ENCODE data around the gene MBNL2. TPM values are rescaled to one million over a fixed set of nuclear protein-coding genes. Genes with fewer than 3 reads are reported as not detected.

Gene MBNL2
- total RNA-seq, 1 experiment from 2014 or later = 62.8 TPM

DNA sequence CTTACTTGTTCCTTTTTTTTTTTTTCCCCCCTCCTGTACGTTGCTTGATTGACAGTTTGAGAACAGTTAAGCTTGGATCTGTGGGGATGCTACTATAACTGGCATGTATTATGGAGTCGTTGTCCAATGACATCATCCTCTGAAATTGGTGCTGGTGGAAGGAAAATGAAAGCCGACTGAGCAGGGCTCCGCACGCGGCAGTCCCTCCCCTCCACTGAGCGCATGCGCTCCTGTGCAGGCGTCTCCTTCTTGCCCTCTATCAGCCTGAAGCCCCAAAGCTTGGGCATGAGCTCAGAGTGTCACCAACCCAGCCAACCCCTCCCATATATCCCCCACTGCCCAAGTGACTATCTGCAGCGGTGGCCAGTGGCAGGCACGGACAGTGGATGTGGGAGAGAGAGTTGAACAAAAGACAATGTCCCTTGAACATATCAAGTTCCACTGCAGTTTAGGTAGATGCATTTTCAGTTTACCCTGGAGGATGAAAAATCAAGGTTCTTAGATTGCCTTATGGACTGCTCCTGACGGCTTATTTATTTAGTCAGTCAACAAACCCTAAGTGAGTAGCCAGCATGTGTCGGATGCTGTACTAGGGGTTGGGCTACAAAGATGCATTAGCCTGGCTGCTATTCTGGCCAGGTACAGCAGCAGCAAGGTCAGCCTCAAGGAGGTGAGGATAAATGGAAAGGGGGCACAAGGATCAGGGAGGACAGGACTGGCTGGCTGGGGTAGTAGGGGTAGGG lies 20.8 kb downstream of the MBNL2 start:
- no peak for DNase-seq (ENCODE audit: low read depth in 1 of 2, low spot score in 2 of 2)
- H3K36me3 ChIP-seq = no peaks in the 10 kb centered on the region
- H3K4me3 ChIP-seq = no peak overlapping the region
- H3K27me3 ChIP-seq (replicated peaks) = no peaks in the 10 kb centered on the region
- no peak overlapping the region for H3K27ac ChIP-seq
- H3K9me3 ChIP-seq (replicated peaks) = no peaks in the 10 kb centered on the region; the same call in 1 of the 2 replicates
- peaks cover 41% of the 10 kb centered on the region for H3K4me1 ChIP-seq (replicated peaks)

DNA sequence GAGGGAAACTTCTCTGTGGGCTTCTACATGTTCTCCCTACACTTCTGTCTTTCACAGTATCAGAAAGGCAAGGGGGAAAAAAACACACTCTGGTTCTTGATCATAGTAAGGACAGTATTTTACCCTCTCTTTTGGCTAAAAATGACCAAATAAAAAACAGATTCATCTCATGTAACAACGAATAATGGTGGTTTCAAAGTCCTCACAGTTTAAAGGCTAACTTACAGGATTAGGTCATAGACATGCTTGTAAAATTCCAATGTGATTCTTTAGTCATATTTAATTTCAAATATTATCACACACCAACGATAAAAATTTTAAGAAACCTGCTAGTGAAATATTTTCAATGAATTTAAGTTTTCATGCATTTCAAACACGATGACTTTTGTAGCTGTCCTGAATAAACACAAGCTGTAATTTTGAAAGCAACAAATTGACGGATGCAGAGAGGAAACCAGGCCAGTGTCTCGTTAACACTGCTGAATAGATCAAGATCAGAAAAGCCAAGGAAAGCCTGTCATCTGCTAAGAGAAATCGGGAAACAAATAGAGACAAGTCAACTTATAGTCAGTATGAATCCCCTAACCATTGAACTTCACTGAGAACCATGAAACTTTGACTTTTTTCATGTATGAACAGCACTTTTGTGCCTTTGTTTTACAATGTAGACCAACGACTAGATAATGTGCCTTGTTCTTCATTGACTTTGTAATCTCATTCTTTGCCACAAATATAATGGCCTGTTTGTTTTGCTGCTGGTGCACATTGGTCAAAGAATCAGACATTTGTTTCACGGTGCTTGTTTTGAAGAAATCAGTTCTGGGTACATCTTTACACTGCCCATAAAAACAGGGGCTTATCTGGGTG lies 22.0 kb downstream of the MBNL2 start:
- H3K36me3 ChIP-seq = no peaks in the 10 kb centered on the region
- DNase-seq (ENCODE audit: low read depth in 1 of 2, low spot score in 2 of 2) = no peak
- H3K27ac ChIP-seq = 0 out of 2 replicates have a peak overlapping the region, but pooled peaks have one; percentile 15
- no peaks in the 10 kb centered on the region; the same call in 1 of the 2 replicates for H3K9me3 ChIP-seq (replicated peaks)
- peaks cover 41% of the 10 kb centered on the region for H3K4me1 ChIP-seq (replicated peaks)
- H3K4me3 ChIP-seq = no peak overlapping the region
- no peaks in the 10 kb centered on the region for H3K27me3 ChIP-seq (replicated peaks)

DNA sequence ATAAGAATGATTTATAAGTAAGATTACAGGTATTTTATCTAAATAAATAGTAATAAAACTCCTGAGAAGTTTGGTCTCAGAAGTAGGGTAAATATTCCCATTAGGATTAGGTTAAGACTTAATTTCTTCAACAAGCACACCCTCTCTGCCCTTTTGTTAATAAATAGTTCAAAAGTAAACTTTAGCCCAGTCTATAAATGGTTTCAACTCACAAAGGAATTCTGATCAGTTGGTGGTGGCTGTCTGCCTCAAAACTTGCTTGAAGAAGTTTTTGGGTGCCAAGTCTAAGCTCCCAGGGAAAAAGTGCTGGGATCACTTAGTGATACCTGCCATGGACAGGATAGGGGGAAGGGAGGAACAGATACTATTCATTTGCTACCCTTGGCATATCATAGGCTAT lies 22.9 kb downstream of the MBNL2 start:
- DNase-seq (ENCODE audit: low read depth in 1 of 2, low spot score in 2 of 2) = no peak
- no peak overlapping the region for H3K27ac ChIP-seq
- H3K36me3 ChIP-seq = no peaks in the 10 kb centered on the region
- H3K27me3 ChIP-seq (replicated peaks) = no peaks in the 10 kb centered on the region
- no peaks in the 10 kb centered on the region; the same call in 1 of the 2 replicates for H3K9me3 ChIP-seq (replicated peaks)
- peaks cover 45% of the 10 kb centered on the region for H3K4me1 ChIP-seq (replicated peaks)
- H3K4me3 ChIP-seq = no peak overlapping the region

DNA sequence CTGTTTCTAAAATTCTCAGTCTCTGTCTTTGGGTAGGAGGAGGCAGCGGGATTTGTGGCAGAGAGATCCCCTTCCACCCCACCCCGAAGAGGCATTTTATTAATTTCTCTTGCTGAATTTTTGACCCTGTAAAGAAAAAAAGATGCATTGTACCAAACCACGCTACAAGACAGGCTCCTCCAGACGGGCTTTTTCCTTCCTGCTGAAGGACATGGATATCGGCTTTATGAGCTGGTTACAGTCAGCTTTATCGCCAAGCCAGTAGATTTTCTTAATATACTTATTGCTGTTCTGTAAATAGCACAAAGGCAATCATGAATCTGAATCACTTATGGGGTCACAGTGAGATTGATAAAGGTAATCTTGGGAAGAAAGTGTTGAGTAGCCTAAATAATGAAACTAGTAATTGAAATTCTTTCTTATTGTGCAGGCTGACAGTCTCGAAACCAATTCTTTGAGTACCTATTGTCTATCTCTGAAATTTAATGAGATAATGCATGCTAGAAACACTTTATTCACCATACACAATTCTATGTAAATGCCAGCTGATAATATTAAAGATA lies 24.5 kb downstream of the MBNL2 start:
- H3K4me3 ChIP-seq = no peak overlapping the region
- H3K36me3 ChIP-seq = no peaks in the 10 kb centered on the region
- no peaks in the 10 kb centered on the region for H3K27me3 ChIP-seq (replicated peaks)
- peak overlapping the region; percentile 32; the same call in 1 of the 2 replicates for H3K27ac ChIP-seq
- H3K9me3 ChIP-seq (replicated peaks) = no peaks in the 10 kb centered on the region
- peaks cover 46% of the 10 kb centered on the region for H3K4me1 ChIP-seq (replicated peaks)
- no peak for DNase-seq (ENCODE audit: low read depth in 1 of 2, low spot score in 2 of 2)

DNA sequence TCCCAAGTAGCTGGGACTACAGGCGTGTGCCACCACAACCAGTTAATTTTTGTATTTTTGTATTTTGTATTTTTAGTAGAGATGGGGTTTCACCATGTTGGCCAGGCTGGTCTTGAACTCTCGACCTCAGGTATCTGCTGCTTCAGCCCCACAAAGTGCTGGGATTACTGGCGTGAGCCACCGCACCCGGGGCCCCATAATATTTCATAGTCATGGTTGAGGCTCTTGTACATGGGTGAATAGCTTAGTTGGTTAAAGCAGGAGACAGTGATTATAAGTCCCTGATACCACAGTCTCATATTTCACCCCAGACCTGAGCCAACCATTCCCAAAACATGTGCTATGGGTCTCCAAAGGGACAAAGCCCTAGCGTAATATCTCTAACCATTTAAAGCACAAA lies 26.1 kb downstream of the MBNL2 start:
- no peaks in the 10 kb centered on the region for H3K36me3 ChIP-seq
- no peak overlapping the region for H3K27ac ChIP-seq
- H3K4me1 ChIP-seq (replicated peaks) = peaks cover 46% of the 10 kb centered on the region
- H3K4me3 ChIP-seq = no peak overlapping the region
- H3K9me3 ChIP-seq (replicated peaks) = no peaks in the 10 kb centered on the region
- H3K27me3 ChIP-seq (replicated peaks) = no peaks in the 10 kb centered on the region
- no peak for DNase-seq (ENCODE audit: low read depth in 1 of 2, low spot score in 2 of 2)

DNA sequence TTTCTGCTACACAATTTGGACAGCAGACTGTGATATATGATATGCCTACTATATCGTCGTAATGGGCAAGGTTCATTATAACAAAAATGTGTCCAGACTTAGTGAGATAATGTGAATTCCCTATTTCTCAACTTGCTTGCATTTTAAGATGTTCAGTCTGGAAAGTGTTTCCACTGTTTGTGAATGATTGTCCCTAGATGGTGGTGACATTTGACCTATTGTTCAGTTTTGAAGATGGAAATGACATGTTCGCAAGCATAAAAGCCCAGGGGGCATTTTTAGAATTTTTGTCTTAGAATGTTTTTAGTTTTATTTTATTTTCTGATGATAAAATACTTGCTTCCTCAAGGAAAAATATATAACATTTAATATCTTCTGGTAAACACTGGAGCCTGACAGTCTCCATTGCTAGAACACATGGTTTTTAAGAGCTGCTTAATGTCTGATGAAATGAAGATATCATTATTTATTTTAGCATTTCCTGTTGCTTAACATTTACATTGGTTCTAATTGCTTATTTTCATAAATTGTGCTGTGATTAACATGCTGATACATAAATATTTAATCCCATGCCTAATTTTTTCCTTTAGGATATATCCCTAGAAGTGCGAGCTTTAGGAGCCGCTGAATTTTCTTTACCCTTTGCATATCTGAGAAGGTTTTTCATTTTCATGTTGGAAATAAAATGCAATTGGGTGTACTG lies 27.1 kb downstream of the MBNL2 start:
- no peaks in the 10 kb centered on the region for H3K9me3 ChIP-seq (replicated peaks)
- H3K36me3 ChIP-seq = no peaks in the 10 kb centered on the region
- no peaks in the 10 kb centered on the region for H3K27me3 ChIP-seq (replicated peaks)
- no peak overlapping the region for H3K4me3 ChIP-seq
- H3K27ac ChIP-seq = 0 out of 2 replicates have a peak overlapping the region, but pooled peaks have one; percentile 26
- peaks cover 39% of the 10 kb centered on the region for H3K4me1 ChIP-seq (replicated peaks)
- DNase-seq (ENCODE audit: low read depth in 1 of 2, low spot score in 2 of 2) = no peak

DNA sequence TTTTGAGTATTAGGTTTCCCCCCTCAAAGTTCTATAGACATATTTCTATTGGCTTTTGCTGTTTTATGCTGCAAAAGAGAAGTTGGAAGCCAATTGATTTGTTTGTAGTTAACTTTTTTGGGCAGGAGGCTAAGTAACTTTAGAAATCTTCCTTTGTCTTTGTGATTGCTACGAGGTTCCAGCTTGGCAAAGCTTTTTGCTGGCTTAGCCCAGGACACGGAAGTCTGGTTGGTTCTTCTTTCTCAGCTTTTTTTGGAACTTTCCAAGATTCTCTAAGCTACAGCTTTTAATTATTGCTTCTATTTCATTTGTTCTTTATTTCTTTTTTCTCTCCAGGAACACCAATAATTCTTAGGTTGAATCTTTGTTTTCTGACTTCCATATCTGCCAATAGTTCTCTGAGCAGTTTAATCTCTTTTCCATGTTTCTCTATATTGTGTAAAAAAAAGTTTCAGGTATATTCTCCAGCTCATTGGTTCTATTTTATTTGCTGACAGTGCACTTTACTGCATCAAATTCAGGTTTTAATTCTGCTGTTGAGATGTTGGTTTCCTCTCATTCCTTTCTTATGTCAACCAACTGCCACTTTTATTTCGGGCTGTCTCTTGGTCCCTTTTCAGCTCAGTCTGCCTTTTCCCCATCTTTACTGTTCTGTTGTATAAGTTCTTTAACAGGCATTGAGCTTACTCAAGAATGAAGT lies 27.8 kb downstream of the MBNL2 start:
- peaks cover 41% of the 10 kb centered on the region for H3K4me1 ChIP-seq (replicated peaks)
- H3K36me3 ChIP-seq = no peaks in the 10 kb centered on the region
- H3K4me3 ChIP-seq = no peak overlapping the region
- no peak for DNase-seq (ENCODE audit: low read depth in 1 of 2, low spot score in 2 of 2)
- H3K27ac ChIP-seq = peak overlapping the region; percentile 26; the same call in 1 of the 2 replicates
- H3K27me3 ChIP-seq (replicated peaks) = no peaks in the 10 kb centered on the region
- H3K9me3 ChIP-seq (replicated peaks) = no peaks in the 10 kb centered on the region

DNA sequence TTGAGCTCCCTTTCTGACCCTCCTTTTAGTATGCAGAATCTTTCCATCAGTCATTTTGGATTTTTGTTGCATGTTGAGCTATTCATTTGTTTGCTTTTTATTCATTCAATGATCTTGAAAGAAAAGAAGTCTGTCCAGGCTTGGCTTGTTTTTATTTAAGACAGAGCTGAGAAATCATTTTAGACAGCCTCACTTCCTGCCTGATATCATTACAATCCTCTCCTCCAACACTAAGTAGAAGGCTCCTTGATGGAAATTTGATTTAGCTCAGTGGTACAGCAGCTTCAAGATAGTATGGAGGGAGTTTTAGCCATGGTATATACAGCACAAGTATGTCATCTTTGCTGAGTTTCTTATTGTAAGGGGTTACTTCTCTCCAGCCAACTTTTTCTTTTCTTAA lies 28.4 kb downstream of the MBNL2 start:
- no peaks in the 10 kb centered on the region for H3K9me3 ChIP-seq (replicated peaks)
- no peaks in the 10 kb centered on the region for H3K36me3 ChIP-seq
- no peak overlapping the region for H3K4me3 ChIP-seq
- 0 out of 2 replicates have a peak overlapping the region, but pooled peaks have one; percentile 13 for H3K27ac ChIP-seq
- peaks cover 41% of the 10 kb centered on the region for H3K4me1 ChIP-seq (replicated peaks)
- H3K27me3 ChIP-seq (replicated peaks) = no peaks in the 10 kb centered on the region
- no peak for DNase-seq (ENCODE audit: low read depth in 1 of 2, low spot score in 2 of 2)

DNA sequence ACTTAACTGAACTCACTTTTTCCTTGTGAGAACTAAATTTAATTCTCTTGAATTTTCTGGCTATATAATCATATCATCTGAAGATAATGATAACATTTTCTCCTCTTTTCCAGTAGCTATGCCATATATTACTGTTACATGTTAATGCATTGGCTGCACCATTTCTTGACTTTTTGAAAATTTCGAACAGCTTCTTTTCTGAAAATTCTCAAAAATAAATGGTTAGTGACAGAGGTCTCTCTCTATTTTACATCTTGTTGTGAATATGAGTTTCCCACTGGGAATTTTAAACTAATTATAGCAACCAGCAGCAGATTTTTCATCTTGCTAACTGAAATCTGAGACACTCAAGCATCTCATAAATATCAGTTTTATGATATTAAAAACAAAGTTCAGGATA lies 30.6 kb downstream of the MBNL2 start:
- H3K27me3 ChIP-seq (replicated peaks) = no peaks in the 10 kb centered on the region
- H3K27ac ChIP-seq = no peak overlapping the region
- H3K4me1 ChIP-seq (replicated peaks) = peaks cover 54% of the 10 kb centered on the region
- no peak for DNase-seq (ENCODE audit: low read depth in 1 of 2, low spot score in 2 of 2)
- no peak overlapping the region for H3K4me3 ChIP-seq
- H3K36me3 ChIP-seq = no peaks in the 10 kb centered on the region
- H3K9me3 ChIP-seq (replicated peaks) = no peaks in the 10 kb centered on the region

DNA sequence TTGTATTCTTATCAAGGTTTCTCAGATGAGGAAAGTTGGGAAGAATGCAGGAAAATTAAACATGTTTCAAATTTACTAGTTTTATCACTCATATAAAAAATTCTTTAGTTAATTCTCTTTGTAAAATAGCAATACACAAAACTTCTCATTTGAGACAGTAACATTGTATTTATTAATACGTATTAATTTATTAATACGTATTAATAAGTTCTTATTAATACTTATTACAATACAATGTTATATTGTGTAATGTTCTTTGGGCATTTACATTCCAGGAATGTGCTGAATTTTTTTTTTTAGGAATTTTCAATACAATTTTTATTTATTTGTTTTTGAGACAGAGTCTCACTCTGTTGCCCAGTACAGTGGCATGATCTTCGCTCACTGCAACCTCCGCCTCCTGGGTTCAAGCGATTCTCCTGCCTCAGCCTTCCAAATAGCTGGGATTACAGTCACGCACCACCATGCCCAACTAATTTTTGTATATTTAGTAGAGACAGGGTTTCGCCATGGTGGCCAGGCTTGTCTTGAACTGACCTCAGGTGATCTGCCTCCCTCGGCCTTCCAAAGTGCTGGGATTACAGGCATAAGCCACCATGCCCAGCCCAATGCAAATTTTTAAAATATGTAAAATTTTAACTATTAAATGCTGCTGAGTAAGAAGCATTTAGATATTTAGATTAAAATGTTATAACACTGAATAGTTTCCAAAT lies 31.6 kb downstream of the MBNL2 start:
- H3K27ac ChIP-seq = no peak overlapping the region
- H3K4me3 ChIP-seq = no peak overlapping the region
- no peaks in the 10 kb centered on the region for H3K9me3 ChIP-seq (replicated peaks)
- no peaks in the 10 kb centered on the region for H3K27me3 ChIP-seq (replicated peaks)
- H3K4me1 ChIP-seq (replicated peaks) = peaks cover 61% of the 10 kb centered on the region
- H3K36me3 ChIP-seq = no peaks in the 10 kb centered on the region
- DNase-seq (ENCODE audit: low read depth in 1 of 2, low spot score in 2 of 2) = no peak

DNA sequence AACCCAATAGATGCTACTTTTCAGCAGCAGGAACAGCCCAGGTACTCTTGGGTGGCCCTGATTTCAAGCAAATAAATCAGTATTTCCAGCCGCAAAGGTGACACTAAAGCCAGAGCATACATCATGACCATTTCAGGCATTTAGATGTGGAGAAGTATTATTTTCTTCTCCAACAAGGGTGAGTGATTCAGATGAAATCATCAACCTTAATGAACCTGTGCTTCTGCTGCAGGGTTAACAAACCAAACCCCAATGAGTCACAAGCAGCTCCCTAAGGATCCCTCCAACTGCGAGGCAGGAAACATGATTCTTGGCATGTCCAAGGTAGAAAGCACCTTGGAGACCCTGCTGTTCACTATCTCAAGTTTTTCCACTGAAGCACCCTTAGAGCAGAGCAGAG lies 32.7 kb downstream of the MBNL2 start:
- Histone ChIP-seq H3K9me3 (replicated peaks) (no peaks in the 10 kb centered on the region), H3K4me1 (replicated peaks) (peaks cover 67% of the 10 kb centered on the region), H3K27ac (peak overlapping the region; percentile 93), H3K4me3 (no peak overlapping the region), H3K36me3 (no peaks in the 10 kb centered on the region), H3K27me3 (replicated peaks) (no peaks in the 10 kb centered on the region)
- DNase-seq (ENCODE audit: low read depth in 1 of 2, low spot score in 2 of 2) = peak in 1 of 2 experiments; percentile 34

DNA sequence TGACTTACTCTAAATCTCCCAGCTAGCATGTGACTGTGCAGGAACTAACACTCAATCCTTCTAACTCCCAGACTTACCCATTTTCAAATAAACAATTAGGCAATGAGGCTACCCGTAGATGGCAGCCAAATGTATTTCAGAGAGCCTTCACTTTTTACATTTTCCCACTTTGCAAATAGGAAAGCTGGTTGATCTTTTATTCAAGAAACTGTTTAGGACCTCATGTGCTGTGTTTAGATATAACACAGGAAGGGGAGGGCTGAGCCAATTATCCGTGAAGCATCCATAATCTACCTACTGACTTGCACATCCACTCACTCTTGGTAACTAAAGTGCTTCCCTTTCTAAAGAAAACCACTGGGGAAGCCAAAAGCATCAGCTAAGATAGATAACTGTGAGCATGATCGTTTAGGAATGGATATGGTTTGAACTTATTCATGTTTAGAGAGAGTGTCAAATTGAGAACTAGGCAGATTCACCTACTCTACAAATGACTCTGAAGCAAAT lies 33.4 kb downstream of the MBNL2 start:
- Histone ChIP-seq H3K27ac (peak overlapping the region; percentile 93), H3K9me3 (replicated peaks) (no peaks in the 10 kb centered on the region), H3K4me1 (replicated peaks) (peaks cover 67% of the 10 kb centered on the region), H3K36me3 (no peaks in the 10 kb centered on the region), H3K4me3 (no peak overlapping the region), H3K27me3 (replicated peaks) (no peaks in the 10 kb centered on the region)
- peak in 1 of 2 experiments; percentile 31 for DNase-seq (ENCODE audit: low read depth in 1 of 2, low spot score in 2 of 2)
